OCI-M2 (cell line): Measurements from ENCODE around the gene ZNF558.
"Not testable (repeated sequence)": the region's sequence is repeated elsewhere in the genome, so short reads cannot be mapped to it uniquely, and the experiment has no call there.

Experiments
- DNase-seq: peaks from one replicate; lab custom pipeline; 2025; ENCODE audit not compliant: unreplicated experiment; lab: John Stamatoyannopoulos, UW

Gene ZNF558

GRCh38 chr19:8811315-8812172 lies 20.6 kb downstream of the ZNF558 start:
- DNase-seq, result no peak

- DNase-seq, result no peak
Observed at GRCh38 chr19:8806661-8807060, 25.4 kb downstream of the ZNF558 start.

- no peak for DNase-seq
Observed at GRCh38 chr19:8794823-8795222, 37.3 kb downstream of the ZNF558 start.

- DNase-seq, result not testable (repeated sequence)
Observed at GRCh38 chr19:8773587-8773986, 58.5 kb downstream of the ZNF558 start.

GRCh38 chr19:8769265-8769664 lies 62.8 kb downstream of the ZNF558 start:
- DNase-seq, result not testable (repeated sequence)

- DNase-seq, result not testable (repeated sequence)
Observed at GRCh38 chr19:8767257-8767656, 64.8 kb downstream of the ZNF558 start.
